HG03196 (cell line): ENCODE measurements around the gene ZNF106.

ENCODE experiments used
- ATAC-seq: cut with Tn5 transposase; IDR thresholded peaks from one replicate; pipeline ENCODE4 v1.9.1; 2021; ENCODE audit not compliant: unreplicated experiment

The ZNF106 gene

DNA sequence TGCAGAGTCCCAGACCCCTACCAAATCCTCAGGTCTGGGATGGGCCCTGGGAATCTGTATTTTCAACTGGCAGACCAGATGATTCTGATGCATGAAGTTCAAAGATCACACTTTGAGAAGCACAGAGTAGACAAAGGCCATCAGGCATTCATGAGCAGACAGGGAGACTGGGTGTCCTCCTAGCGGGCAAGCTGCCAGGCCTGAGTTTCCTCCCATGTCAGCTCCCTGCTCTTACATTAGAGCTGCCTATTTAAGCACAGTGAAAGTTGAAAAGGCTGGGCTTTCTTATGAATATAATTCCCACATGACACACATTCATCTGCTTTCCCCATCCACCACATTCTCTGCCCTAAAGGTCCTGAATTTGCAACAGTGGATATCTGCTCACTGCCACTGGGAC is 117.7 kb downstream of the ZNF106 start:
- ATAC-seq = no peak

- ATAC-seq = no peak
These were observed 119.8 kb downstream of the ZNF106 start for GRCh38 chr15:42371096-42371495.

- no peak for ATAC-seq
These were observed 122.8 kb downstream of the ZNF106 start for GRCh38 chr15:42368096-42368495.

DNA sequence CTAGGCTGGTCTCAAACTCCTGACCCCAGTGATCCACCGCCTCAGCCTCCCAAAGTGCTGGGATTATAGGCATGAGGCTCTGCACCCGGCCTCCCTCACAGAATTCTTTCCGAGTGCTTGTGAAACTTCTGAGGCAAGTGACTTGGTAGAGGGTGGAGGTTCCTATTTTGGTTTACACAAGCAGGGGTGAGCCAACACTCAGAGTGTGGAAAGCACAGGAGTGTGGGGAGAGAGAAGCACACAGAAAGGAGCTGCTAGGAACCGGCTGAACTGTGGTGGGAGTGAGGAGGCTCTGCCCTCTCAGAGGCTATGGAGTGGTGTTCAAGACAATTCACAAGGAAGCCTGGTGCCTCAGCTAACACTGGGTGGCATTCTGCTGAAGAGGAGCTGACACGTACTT is 123.9 kb downstream of the ZNF106 start:
- ATAC-seq = no peak

GRCh38 chr15:42365921-42366550 is 124.9 kb downstream of the ZNF106 start:
- ATAC-seq = no peak

DNA sequence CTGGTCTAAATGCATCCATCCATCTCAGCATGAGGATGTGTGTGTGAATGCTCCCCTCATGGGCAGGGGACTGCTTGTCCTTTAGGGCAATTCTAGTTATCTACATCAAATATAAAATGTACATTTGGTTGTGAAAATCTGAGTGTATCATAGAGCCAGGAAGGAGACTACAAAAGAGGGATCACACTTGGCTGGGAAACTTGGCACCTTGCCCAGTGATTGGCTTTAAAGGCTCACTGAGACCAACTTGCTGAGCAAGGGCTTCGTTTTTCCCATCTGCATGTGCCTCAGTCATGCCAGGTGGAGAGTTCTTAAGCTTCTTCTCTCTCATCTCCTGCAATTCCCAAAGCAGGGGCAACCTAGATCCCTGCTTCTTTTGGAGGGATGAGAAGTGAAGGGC is 126.4 kb downstream of the ZNF106 start:
- no peak for ATAC-seq

DNA sequence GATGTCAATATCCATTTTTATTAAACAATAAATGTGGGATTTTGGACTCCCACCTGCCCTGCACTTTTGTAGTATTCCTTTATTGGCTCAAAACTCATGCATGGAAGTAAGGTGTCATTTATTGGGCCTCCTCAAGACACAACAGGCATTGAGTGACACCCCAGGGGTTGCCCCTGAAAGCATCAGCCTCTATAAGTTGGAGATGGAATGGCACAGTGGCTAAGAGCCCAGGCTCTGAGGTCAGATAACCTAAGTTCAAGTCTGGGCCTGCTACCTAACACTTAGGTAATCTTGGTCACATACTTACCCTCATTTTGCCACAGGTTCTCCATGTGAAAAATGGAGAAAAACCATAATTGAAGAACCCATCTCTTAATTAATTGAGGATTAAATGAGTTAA is 127.0 kb downstream of the ZNF106 start:
- ATAC-seq = no peak

DNA sequence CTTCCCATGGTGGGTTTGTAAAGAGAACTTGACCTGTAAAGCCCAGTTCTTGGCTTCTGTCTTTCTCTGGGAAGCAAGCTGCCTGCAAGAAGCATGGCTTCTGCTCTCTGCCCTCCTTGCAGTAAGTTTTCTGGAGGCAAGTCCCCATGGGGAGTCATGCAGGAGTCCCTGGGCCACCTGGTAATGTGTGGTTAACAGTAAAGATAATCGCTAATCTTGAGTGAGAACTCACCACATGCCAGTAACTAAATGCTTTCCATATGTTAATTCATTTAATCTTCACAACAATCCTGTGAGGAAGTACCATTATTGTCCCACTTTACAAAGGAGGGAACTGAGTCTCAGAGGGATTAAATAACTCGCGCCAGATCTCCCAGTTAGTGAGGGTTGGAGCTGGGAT is 127.5 kb downstream of the ZNF106 start:
- no peak for ATAC-seq
